K562 (cell line): ENCODE data around the gene VIPR2.

Experiments used
- CHD2 ChIP-seq: IDR thresholded peaks from 2 replicates; pipeline ENCODE4 v1.6.1; 2011; ENCODE audit warnings: low read depth, low read length
- ERF ChIP-seq: fragments of 450-650 bp; formaldehyde crosslinking; IDR thresholded peaks from 2 replicates; pipeline ENCODE4 v1.4.0; 2020; ENCODE audit warnings: mild to moderate bottlenecking, mixed read lengths
- HNRNPK ChIP-seq: fragments of 200-400 bp; formaldehyde crosslinking; IDR thresholded peaks from one replicate; pipeline ENCODE4 v1.6.1; 2018; ENCODE audit warnings: mild to moderate bottlenecking, low read depth, low read length; ENCODE audit not compliant: poor library complexity, severe bottlenecking
- MCM5 ChIP-seq: fragments of 450-650 bp; IDR thresholded peaks from 2 replicates; pipeline ENCODE4 v1.6.1; 2016; ENCODE audit warnings: low read depth
- NFE2L1 ChIP-seq: fragments of 450-650 bp; IDR thresholded peaks from 2 replicates; pipeline ENCODE4 v1.6.1; 2016; ENCODE audit warnings: missing genetic modification characterization, low read depth, mild to moderate bottlenecking, missing compliant biosample characterization, moderate library complexity, borderline replicate concordance
- PPARD ChIP-seq: fragments of 250-450 bp; sonication (Bioruptor Pico); IDR thresholded peaks from 2 replicates; pipeline ENCODE4 v1.8.0; 2022; ENCODE audit warnings: inconsistent platforms, mild to moderate bottlenecking, moderate library complexity
- ZNF184 ChIP-seq: sonication (generic); formaldehyde crosslinking; IDR thresholded peaks from 2 replicates; pipeline ENCODE4 v1.5.0; 2020; ENCODE audit warnings: missing genetic modification reagents
- TF ChIP-seq, protein P1 (sequence below): fragments of 450-650 bp; IDR thresholded peaks from 2 replicates; pipeline ENCODE4 v1.6.1; 2017; ENCODE audit warnings: antibody characterized with exemption
- TF ChIP-seq, protein P2 (sequence below): fragments of 450-650 bp; IDR thresholded peaks from 2 replicates; pipeline ENCODE4 v1.7.0; 2016; ENCODE audit warnings: borderline replicate concordance

DNA sequence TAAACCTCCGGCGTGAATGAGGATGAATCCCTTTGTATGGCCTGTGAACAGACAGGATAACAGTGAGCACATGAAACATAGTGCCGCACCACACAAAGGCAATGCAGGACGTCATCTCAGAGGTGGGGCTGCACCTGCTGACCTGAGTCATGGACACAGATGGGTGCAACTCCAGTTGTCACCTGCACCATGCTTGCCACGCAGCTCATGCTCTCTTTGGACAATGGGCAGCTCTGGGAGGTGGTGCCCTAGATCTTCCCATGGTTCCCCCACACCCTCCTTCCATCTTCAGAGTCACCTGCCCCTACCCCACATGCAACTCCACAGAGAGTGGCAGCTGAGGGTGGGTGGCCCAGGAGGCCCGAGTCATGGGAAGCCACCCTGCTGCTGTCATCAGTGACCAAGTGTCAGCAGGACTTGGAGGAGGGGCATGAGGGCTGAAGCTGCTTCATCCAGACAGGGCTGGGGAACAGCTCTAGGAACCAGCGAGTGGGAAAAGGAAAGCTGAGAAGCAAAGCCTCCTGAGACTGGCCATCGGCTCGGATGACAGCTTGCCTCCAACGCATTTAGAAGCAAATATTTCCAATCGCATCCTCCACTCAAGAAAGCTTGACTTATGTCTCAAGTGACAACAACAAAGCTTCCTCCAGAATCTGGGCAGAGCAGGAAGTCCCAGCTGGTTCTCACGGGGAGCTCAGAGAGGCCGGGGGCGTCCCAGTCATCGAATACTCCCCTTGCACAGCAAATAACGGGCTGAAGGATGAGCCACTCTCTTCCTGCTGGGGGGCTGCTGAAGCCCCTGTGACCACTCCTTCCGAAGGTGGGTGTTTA is 27.1 kb downstream of the VIPR2 start:
- TF ChIP-seq, protein P1, sequence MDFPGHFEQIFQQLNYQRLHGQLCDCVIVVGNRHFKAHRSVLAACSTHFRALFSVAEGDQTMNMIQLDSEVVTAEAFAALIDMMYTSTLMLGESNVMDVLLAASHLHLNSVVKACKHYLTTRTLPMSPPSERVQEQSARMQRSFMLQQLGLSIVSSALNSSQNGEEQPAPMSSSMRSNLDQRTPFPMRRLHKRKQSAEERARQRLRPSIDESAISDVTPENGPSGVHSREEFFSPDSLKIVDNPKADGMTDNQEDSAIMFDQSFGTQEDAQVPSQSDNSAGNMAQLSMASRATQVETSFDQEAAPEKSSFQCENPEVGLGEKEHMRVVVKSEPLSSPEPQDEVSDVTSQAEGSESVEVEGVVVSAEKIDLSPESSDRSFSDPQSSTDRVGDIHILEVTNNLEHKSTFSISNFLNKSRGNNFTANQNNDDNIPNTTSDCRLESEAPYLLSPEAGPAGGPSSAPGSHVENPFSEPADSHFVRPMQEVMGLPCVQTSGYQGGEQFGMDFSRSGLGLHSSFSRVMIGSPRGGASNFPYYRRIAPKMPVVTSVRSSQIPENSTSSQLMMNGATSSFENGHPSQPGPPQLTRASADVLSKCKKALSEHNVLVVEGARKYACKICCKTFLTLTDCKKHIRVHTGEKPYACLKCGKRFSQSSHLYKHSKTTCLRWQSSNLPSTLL = no peak
- TF ChIP-seq ZNF184 (CRISPR knock-in tag) (no peak), HNRNPK (no peak), PPARD (CRISPR knock-in tag) (no peak), NFE2L1 (tag) (no peak), MCM5 (no peak), ERF (CRISPR knock-in tag) (no peak), CHD2 (no peak)
- TF ChIP-seq, protein P2, sequence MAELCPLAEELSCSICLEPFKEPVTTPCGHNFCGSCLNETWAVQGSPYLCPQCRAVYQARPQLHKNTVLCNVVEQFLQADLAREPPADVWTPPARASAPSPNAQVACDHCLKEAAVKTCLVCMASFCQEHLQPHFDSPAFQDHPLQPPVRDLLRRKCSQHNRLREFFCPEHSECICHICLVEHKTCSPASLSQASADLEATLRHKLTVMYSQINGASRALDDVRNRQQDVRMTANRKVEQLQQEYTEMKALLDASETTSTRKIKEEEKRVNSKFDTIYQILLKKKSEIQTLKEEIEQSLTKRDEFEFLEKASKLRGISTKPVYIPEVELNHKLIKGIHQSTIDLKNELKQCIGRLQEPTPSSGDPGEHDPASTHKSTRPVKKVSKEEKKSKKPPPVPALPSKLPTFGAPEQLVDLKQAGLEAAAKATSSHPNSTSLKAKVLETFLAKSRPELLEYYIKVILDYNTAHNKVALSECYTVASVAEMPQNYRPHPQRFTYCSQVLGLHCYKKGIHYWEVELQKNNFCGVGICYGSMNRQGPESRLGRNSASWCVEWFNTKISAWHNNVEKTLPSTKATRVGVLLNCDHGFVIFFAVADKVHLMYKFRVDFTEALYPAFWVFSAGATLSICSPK = no peak
